Stimulated activated CD8-positive, alpha-beta memory T cell treated with anti-CD3 and anti-CD28 coated beads, Interleukin-7, amount 100 ng/mL, for 1 hour (primary cell): ENCODE data around the gene RUSC2.
"Not testable (repeated sequence)": the region's sequence is repeated elsewhere in the genome, so short reads cannot be mapped to it uniquely, and the experiment has no call there.

Experiments
- DNase-seq, 2 donors: peaks; one replicate each; pipeline ENCODE4 v3.0.0-alpha.2; 2020; ENCODE audit warnings: low read depth in 2 of 2

RUSC2 gene

GRCh38 chr9:35522700-35523099, 32.8 kb downstream of the RUSC2 start:
- no peak for DNase-seq

GRCh38 chr9:35523556-35523955, 33.6 kb downstream of the RUSC2 start:
- DNase-seq, result not testable (repeated sequence)

GRCh38 chr9:35526087-35526801, 36.3 kb downstream of the RUSC2 start:
- no peak for DNase-seq

GRCh38 chr9:35529161-35529823, 39.4 kb downstream of the RUSC2 start:
- DNase-seq, result no peak

GRCh38 chr9:35533398-35533797, 43.5 kb downstream of the RUSC2 start:
- no peak for DNase-seq

- DNase-seq, result not testable (repeated sequence)
Observed at GRCh38 chr9:35534921-35535320, 45.0 kb downstream of the RUSC2 start.

- DNase-seq, result no peak
Observed at GRCh38 chr9:35537913-35538312, 48.0 kb downstream of the RUSC2 start.

- no peak for DNase-seq
Observed at GRCh38 chr9:35538361-35539234, 48.7 kb downstream of the RUSC2 start.
